Body of pancreas (tissue), 4 donors: ENCODE results near the gene ACAD8.

Source experiments
- POLR2A ChIP-seq, 3 donors: fragments of 450-650 bp; IDR thresholded peaks; one replicate each; pipeline ENCODE4 v1.6.1; 2016; ENCODE audit warnings: antibody characterized with exemption in 3 of 3, mild to moderate bottlenecking in 2 of 3
- TF ChIP-seq, protein P1 (sequence below), 7 experiments: fragments of 450-650 bp in 4 of 7; fragments of 200-600 bp in 3 of 7; sonication (generic) in 3 of 7; IDR thresholded peaks; one replicate each; pipeline ENCODE4 v1.5.1; 2016 to 2019; ENCODE audit warnings: antibody characterized with exemption in 7 of 7

DNA sequence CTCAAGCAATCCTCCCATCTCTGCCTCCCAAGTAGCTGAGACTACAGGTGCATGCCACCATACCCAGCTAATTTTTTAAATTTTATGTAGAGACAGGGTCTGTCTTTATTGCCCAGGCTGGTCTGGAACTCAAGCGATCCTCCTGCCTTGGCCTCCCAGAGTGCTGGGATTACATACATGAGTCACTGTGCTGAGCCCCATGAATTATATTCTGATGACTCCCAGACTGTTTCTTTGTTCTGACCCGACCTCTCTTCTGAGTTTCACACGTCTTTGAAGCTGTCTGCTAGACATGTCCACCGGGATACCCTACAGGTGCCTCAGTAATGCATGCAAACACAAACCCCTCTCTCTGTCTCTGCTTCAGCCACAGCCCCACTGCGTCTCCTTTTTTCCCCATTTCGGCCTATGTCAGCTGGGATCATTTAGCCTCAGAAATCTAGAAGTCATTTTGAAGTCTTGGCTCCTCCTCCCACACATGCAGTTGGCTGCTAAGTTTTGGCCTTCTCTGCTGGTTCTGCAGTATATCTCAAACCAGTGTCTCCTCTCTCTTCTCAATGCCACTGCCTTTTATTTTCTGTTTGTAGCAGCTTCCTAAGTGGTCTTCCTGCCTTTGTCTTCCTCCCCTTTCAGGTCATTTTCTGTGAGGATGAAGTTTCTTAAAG is 24.1 kb upstream of the ACAD8 start:
- TF ChIP-seq, protein P1, sequence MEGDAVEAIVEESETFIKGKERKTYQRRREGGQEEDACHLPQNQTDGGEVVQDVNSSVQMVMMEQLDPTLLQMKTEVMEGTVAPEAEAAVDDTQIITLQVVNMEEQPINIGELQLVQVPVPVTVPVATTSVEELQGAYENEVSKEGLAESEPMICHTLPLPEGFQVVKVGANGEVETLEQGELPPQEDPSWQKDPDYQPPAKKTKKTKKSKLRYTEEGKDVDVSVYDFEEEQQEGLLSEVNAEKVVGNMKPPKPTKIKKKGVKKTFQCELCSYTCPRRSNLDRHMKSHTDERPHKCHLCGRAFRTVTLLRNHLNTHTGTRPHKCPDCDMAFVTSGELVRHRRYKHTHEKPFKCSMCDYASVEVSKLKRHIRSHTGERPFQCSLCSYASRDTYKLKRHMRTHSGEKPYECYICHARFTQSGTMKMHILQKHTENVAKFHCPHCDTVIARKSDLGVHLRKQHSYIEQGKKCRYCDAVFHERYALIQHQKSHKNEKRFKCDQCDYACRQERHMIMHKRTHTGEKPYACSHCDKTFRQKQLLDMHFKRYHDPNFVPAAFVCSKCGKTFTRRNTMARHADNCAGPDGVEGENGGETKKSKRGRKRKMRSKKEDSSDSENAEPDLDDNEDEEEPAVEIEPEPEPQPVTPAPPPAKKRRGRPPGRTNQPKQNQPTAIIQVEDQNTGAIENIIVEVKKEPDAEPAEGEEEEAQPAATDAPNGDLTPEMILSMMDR (IDR thresholded peaks at IDR 0.05), result no peak
- no peak for TF ChIP-seq POLR2A (IDR thresholded peaks at IDR 0.05)
